CD4-positive, alpha-beta T cell (primary cell): ENCODE results near the gene BLMH. TPM values are rescaled to one million over a fixed set of nuclear protein-coding genes. Genes with fewer than 3 reads are reported as not detected.

ENCODE experiments used
- ATAC-seq: fragments of 200-7000 bp; cut with Tn5 transposase; one replicate; pipeline ENCODE4 v1.10.0; 2022; ENCODE audit warnings: mild to moderate bottlenecking; ENCODE audit not compliant: poor library complexity
- CTCF ChIA-PET: fragments of 350-600 bp; sonication (Branson Sonifier 250); formaldehyde crosslinking; loops from one replicate; lab custom pipeline; 2021; ENCODE audit warnings: antibody characterized with exemption, inconsistent platforms; lab: Charles Lee
- POLR2A ChIA-PET: fragments of 350-600 bp; sonication (Branson Sonifier 250); formaldehyde crosslinking; loops from one replicate; lab custom pipeline; 2021; ENCODE audit warnings: antibody characterized with exemption, inconsistent platforms; lab: Charles Lee
- DNase-seq, 14 experiments: peaks; one replicate each; pipeline ENCODE4 v3.0.0-alpha.2; 2013 to 2020; ENCODE audit warnings: mixed read lengths in 2 of 14
- H3K27ac ChIP-seq, 2 donors: one replicate each; pipeline versions ENCODE4 v1.5.1 to v1.7.0; 2013; ENCODE audit warnings: low read length in 2 of 2, low read depth in 1 of 2, mild to moderate bottlenecking in 1 of 2
- H3K27me3 ChIP-seq, 2 experiments: 1 replicate in 1 of 2; 2 replicates in 1 of 2; pipeline versions ENCODE4 v1.6.1 to v1.7.0; 2013; ENCODE audit warnings: low read length in 2 of 2, control low read depth in 1 of 2, mild to moderate bottlenecking in 1 of 2, moderate library complexity in 1 of 2; ENCODE audit not compliant: insufficient read depth in 2 of 2, control insufficient read depth in 1 of 2
- H3K36me3 ChIP-seq: one replicate; pipeline ENCODE4 v1.6.1; 2013; ENCODE audit warnings: low read length, control low read depth; ENCODE audit not compliant: insufficient read depth
- H3K4me1 ChIP-seq: one replicate; pipeline ENCODE4 v1.6.1; 2013; ENCODE audit warnings: low read length, control low read depth; ENCODE audit not compliant: insufficient read depth
- H3K4me3 ChIP-seq: one replicate; pipeline ENCODE4 v1.5.1; 2013; ENCODE audit warnings: mild to moderate bottlenecking, low read length, moderate library complexity
- H3K9me3 ChIP-seq, 2 experiments: 1 replicate in 1 of 2; 2 replicates in 1 of 2; pipeline versions ENCODE4 v1.6.1 to v1.7.0; 2013; ENCODE audit warnings: low read length in 2 of 2, mild to moderate bottlenecking in 2 of 2, control low read depth in 1 of 2, moderate library complexity in 1 of 2; ENCODE audit not compliant: control insufficient read depth in 1 of 2, insufficient read depth in 1 of 2
- H3K27ac Mint-ChIP-seq: one replicate; pipeline ENCODE4 v1.8.0; 2020; ENCODE audit warnings: mixed read lengths
- H3K27me3 Mint-ChIP-seq: one replicate; pipeline ENCODE4 v1.8.0; 2021; ENCODE audit warnings: mixed read lengths
- H3K36me3 Mint-ChIP-seq: one replicate; pipeline ENCODE4 v1.8.0; 2021; ENCODE audit warnings: low read depth, mixed read lengths
- H3K4me1 Mint-ChIP-seq: one replicate; pipeline ENCODE4 v1.8.0; 2021; ENCODE audit warnings: low read depth, mixed read lengths
- H3K4me3 Mint-ChIP-seq: one replicate; pipeline ENCODE4 v1.8.0; 2020; ENCODE audit warnings: mild to moderate bottlenecking, mixed read lengths
- H3K9me3 Mint-ChIP-seq: one replicate; pipeline ENCODE4 v1.8.0; 2020; ENCODE audit warnings: mixed read lengths
- CTCF ChIP-seq: fragments of 200-600 bp; IDR thresholded peaks from one replicate; pipeline ENCODE4 v1.8.0; 2022; ENCODE audit warnings: antibody characterized with exemption, mild to moderate bottlenecking
- intact Hi-C, 2 experiments: fragments of 100-400 bp; cut with DNase I in 1 of 2; cut with micrococcal nuclease in 1 of 2; formaldehyde crosslinking; loops; one replicate each; pipeline versions ENCODE4 v1.15.1 to v1.9.0; 2023 to 2025; cut with DNase I, micrococcal nuclease
- total RNA-seq, 174 experiments: library from RNA in 2 of 174; stranded (reverse) in 2 of 174; gene quantifications; one replicate each; pipeline ENCODE4 v1.2.3 and lab custom pipeline; 2021 to 2026

BLMH gene
- total RNA-seq, 2 experiments from 2014 or later = 32.9 to 36.5 TPM

- Histone ChIP-seq H3K9me3 (peaks cover 0 to 9% of the 10 kb centered on the region in 2 experiments), H3K27me3 (peaks cover 46 to 70% of the 10 kb centered on the region in 2 experiments), H3K36me3 (no peaks in the 10 kb centered on the region), H3K4me1 (peaks cover 33% of the 10 kb centered on the region), H3K4me3 (peak overlapping the region; percentile 7), H3K27ac (no peak overlapping the region)
- Mint-ChIP-seq H3K27ac (no peak overlapping the region), H3K4me3 (peak overlapping the region; percentile 20), H3K27me3 (peaks cover 85% of the 10 kb centered on the region), H3K4me1 (peaks cover 22% of the 10 kb centered on the region), H3K9me3 (no peaks in the 10 kb centered on the region), H3K36me3 (no peaks in the 10 kb centered on the region)
- ChIA-PET CTCF (no interaction called here), POLR2A (no interaction called here)
- ATAC-seq (no peak), DNase-seq (no peak)
- no peak for TF ChIP-seq CTCF
- intact Hi-C loops = no loop called here
Observed at GRCh38 chr17:30234964-30235363, 56.8 kb downstream of the BLMH start.

GRCh38 chr17:30234296-30234695 lies 57.4 kb downstream of the BLMH start:
- peaks cover 22% of the 10 kb centered on the region for H3K4me1 Mint-ChIP-seq
- TF ChIP-seq CTCF = no peak
- Histone ChIP-seq H3K9me3 (peaks cover 0 to 9% of the 10 kb centered on the region in 2 experiments), H3K27me3 (peaks cover 45 to 66% of the 10 kb centered on the region in 2 experiments), H3K36me3 (no peaks in the 10 kb centered on the region), H3K4me1 (peaks cover 33% of the 10 kb centered on the region), H3K4me3 (no peak overlapping the region), H3K27ac (no peak overlapping the region)
- H3K9me3 Mint-ChIP-seq = no peaks in the 10 kb centered on the region
- intact Hi-C loops = no loop called here
- ChIA-PET CTCF (no interaction called here), POLR2A (no interaction called here)
- no peak for DNase-seq
- no peak for ATAC-seq
- no peak overlapping the region for H3K27ac Mint-ChIP-seq
- H3K4me3 Mint-ChIP-seq = no peak overlapping the region
- peaks cover 78% of the 10 kb centered on the region for H3K27me3 Mint-ChIP-seq
- H3K36me3 Mint-ChIP-seq = no peaks in the 10 kb centered on the region

GRCh38 chr17:30232824-30233427 lies 58.8 kb downstream of the BLMH start:
- TF ChIP-seq CTCF = no peak
- H3K4me1 Mint-ChIP-seq = peaks cover 15% of the 10 kb centered on the region
- H3K9me3 Mint-ChIP-seq = no peaks in the 10 kb centered on the region
- H3K27me3 ChIP-seq = peaks cover 35 to 52% of the 10 kb centered on the region in 2 experiments
- ATAC-seq (no peak), DNase-seq (no peak)
- peaks cover 27% of the 10 kb centered on the region for H3K4me1 ChIP-seq
- ChIA-PET CTCF (no interaction called here), POLR2A (no interaction called here)
- H3K36me3 ChIP-seq = no peaks in the 10 kb centered on the region
- no peak overlapping the region for H3K27ac Mint-ChIP-seq
- no peak overlapping the region for H3K27ac ChIP-seq
- intact Hi-C loops = no loop called here
- peaks cover 74% of the 10 kb centered on the region for H3K27me3 Mint-ChIP-seq
- H3K4me3 Mint-ChIP-seq = no peak overlapping the region
- peaks cover 0 to 9% of the 10 kb centered on the region in 2 experiments for H3K9me3 ChIP-seq
- H3K4me3 ChIP-seq = no peak overlapping the region
- no peaks in the 10 kb centered on the region for H3K36me3 Mint-ChIP-seq
